EL (cell line): Measurements from ENCODE around the gene PPP1R2.
"Not testable (repeated sequence)": the region's sequence is repeated elsewhere in the genome, so short reads cannot be mapped to it uniquely, and the experiment has no call there.

Experiments used
- DNase-seq: peaks from one replicate; pipeline ENCODE4 v3.0.0-alpha.2; 2016

The PPP1R2 gene

DNA sequence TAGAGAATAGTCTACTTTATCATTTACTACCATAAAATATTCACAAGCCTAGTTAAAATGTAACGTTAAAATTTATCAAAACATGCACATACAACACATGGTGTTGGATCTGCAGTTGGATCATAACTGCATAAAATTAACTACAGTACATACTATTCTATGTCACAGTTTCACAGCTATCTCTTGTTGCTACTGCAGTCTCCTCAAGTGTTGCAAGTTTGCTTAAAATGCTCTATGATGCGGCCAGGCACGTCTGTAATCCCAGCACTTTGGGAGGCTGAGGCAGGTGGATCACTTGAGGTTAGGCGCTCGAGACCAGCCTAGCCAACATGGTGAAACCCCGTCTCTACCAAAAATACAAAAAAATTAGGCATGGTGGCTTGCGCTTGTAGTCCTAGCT lies 10.3 kb downstream of the PPP1R2 start:
- DNase-seq, result no peak

- no peak for DNase-seq
Measured at GRCh38 chr3:195532345-195532744, 10.8 kb downstream of the PPP1R2 start.

DNA sequence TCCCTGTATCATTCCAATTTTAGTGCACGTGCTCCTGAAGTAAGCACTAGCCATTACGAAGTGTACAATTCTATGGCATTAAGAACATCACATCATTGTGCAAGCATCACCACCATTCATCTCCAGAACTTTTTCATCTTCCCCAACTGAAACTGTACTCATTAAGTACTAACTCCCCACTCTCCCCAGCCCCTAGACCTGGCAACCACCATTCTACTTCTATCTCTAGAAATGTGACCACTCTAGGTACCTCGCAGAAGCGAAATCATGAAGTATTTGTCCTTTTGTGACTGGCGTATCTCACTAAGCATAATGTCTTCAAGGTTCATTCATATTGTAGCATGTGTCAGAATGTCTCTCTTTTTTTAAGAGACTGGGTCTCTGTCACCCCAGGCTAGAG lies 11.4 kb downstream of the PPP1R2 start:
- no peak for DNase-seq

DNA sequence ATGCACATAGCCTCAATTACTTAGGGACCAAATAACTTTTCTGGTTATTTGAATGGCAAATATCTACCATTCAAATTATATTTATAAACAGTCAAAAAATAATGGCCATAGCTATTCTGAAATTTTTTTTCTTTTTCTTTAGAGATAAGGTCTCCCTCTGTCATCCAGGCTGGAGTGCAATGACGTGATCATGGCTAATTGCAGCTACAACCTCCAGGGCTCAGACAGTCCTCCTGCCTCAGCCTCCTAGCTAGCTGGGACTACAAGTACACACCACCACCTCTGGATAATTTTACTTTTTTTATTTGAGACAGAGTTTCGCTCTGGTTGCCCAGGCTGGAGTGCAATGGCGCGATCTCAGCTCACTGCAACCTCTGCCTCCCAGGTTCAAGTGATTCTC lies 16.6 kb downstream of the PPP1R2 start:
- no peak for DNase-seq

DNA sequence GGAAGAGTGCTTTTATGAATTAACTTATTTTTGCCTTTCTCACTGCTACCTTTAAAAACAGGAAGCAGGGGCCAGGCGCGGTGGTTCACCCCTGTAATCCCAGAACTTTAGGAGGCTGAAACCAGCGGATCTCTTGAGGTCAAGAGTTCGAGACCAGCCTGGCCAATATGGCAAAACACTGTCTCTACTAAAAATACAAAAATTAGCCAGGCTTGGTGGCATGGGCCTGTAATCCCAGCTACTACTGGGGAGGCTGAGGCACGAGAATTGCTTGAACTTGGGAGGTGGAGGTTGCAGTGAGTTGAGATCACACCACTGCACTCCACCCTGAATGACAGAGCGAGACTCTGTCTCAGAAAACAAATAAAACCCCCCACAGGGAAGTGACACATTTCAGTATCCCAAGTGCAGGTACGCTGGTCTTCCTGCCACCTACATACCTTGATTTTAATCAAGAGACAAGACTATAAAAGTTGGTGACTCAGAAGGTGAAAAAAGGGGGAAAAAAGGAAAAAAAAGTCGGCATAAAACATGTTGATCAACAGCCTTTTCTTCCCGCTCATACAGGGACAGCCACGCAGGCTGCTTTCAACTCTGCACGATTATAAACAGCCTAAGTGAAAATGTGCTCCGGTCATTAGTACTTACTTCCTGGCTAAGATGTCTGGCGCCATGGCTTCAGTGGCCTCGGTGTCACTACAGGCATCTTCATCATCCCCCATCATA lies 18.8 kb downstream of the PPP1R2 start:
- no peak for DNase-seq

DNA sequence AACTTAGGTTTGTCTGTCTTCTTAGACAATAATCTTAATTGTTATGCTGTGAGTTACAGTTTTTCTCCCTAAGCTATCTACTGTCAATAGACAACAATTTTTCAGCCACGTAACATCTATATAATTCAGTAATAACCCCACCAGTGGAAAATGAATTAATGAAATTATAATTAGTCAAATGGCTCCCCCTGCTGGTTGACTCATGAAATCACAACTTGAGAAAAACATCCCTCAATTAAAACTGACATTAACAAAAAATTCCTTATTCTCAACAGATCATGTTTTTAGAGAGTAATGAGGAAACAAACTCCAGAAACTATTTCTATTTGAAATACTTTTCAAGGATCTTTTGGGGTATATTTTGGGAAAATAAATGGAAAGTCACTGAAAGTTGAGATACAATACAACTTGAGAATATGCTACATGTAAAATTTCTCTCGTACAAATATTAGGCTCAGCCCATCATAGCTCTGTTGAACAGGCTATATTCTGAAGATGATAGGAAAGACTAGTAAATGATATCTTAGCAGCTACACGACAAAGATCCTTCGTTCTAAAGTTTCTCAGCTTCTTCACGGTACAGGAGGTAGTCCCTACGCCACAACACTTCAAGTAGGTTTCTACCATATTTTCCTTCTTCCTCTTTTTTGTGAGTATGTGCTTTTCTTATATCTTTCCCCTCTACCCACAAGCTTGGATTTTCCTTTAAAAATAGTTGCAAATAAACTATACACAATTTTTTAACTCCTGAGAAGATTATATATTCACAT lies 20.7 kb downstream of the PPP1R2 start:
- DNase-seq, result peak; percentile 40

GRCh38 chr3:195517030-195517429 lies 26.1 kb downstream of the PPP1R2 start:
- no peak for DNase-seq

GRCh38 chr3:195514610-195515235 lies 28.4 kb downstream of the PPP1R2 start:
- not testable (repeated sequence) for DNase-seq

DNA sequence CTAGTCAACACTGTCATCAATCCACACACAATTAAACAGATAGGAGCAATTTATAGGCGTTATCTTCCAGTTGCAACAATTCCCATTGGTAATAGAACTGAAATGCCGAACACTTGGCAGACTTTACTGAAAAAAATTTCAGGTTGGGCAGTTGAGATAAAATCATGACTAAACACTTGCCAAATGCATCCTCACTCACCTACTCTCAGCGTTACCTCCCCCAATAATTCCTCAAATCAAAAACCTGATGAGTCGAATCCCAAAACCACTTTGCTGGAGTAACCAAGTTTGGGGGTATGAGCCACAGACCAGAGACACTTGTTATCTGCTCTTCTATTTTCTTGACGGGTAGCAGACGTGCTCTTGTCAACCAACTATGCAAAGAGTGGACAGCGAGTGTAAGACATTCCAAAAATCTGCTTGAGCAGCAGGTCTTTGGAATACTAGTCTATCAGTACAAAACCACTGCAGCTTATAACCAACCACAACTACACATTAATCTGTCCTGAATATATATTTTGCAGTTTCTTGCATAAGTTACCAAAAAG lies 30.3 kb downstream of the PPP1R2 start:
- DNase-seq, result no peak

GRCh38 chr3:195511136-195511535 lies 32.0 kb downstream of the PPP1R2 start:
- no peak for DNase-seq

- DNase-seq, result no peak
Measured at GRCh38 chr3:195508185-195508584, 34.9 kb downstream of the PPP1R2 start.

GRCh38 chr3:195475614-195476013 lies 67.5 kb downstream of the PPP1R2 start:
- DNase-seq, result no peak

- not testable (repeated sequence) for DNase-seq
Measured at GRCh38 chr3:195475116-195475515, 68.0 kb downstream of the PPP1R2 start.

GRCh38 chr3:195468841-195469240 lies 74.3 kb downstream of the PPP1R2 start:
- DNase-seq, result no peak

GRCh38 chr3:195468391-195468776 lies 74.7 kb downstream of the PPP1R2 start:
- DNase-seq, result no peak

GRCh38 chr3:195467641-195468390 lies 75.3 kb downstream of the PPP1R2 start:
- DNase-seq, result peak; percentile 62

DNA sequence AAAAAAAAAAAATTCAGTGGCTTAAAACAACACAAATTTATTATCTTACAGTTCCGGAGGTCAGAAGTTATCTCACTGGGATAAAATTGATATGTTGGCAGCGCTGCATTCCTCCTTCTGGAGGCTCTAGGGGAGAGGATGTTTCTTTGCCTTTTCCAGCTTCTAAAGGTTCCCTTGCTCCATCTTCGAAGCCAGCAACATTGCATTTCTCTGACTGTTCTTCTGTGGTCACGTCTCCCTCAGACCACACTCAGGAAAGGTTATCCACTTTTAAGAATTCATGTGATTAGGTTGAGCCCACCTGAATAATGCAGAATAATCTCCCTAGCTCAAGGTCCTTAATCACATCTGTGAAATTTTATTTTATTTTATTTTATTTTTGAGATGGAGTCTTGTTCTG lies 76.9 kb downstream of the PPP1R2 start:
- no peak for DNase-seq
